ENCODE data around the gene AMN. TPM values are rescaled to one million over a fixed set of nuclear protein-coding genes. Genes with fewer than 3 reads are reported as not detected.

AMN gene
- total and polyA plus RNA-seq, 2 experiments from 2014 or later = 0.69 to 1.2 TPM

DNA sequence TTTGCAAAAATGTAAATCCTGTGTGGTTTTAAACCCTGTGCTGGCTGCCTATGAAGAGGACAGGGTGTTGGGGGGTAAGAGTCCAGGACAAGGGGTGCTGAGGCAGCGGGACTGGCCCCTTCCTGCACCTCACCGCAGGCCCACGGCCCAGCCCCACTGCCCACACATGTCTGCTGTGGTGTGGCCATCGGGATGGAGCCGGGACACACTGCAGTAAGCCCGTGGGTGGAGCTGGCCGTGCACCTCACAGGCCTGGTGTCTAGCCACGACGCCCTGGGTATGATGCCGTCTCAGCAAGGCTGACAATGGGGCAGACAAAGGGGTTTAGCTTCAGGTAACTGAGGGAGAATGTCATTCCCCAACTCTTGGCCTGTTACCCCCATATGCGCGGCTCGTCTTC lies 19.6 kb downstream of the AMN start:
- no peak for TF ChIP-seq CTCF (conservative IDR thresholded peaks at IDR 0.05; ENCODE audit: low read depth in 2 of 2)
- no peak for TF ChIP-seq POLR2AphosphoS5 (IDR thresholded peaks at IDR 0.05; ENCODE audit: low read depth)
- no peak for TF ChIP-seq ZNF331 (CRISPR knock-in tag; IDR thresholded peaks at IDR 0.05; ENCODE audit: low read depth)
- TF ChIP-seq NANOG (IDR thresholded peaks at IDR 0.05; ENCODE audit: borderline replicate concordance) = no peak
- no peak for TF ChIP-seq ETS1 (IDR thresholded peaks at IDR 0.05)
- no peak for TF ChIP-seq STAT1 (IDR thresholded peaks at IDR 0.05; ENCODE audit: unreplicated experiment)
- no peak for TF ChIP-seq CREB1 (CRISPR knock-in tag; IDR thresholded peaks at IDR 0.05; ENCODE audit: low read depth)
- TF ChIP-seq EZH2 (IDR thresholded peaks at IDR 0.05; ENCODE audit: low read depth, unreplicated experiment) = no peak
- TF ChIP-seq ZNF462 (CRISPR knock-in tag; IDR thresholded peaks at IDR 0.05) = no peak
- no peak for TF ChIP-seq ZNF114 (CRISPR knock-in tag; IDR thresholded peaks at IDR 0.05)
- TF ChIP-seq REST (IDR thresholded peaks at IDR 0.05; ENCODE audit: unreplicated experiment) = no peak
- TF ChIP-seq JUNB (IDR thresholded peaks at IDR 0.05; ENCODE audit: unreplicated experiment) = no peak
- no peak for TF ChIP-seq EZH2phosphoT487 (IDR thresholded peaks at IDR 0.05; ENCODE audit: unreplicated experiment)
- peaks cover 13% of the 10 kb centered on the region; the same call in 1 of the 2 replicates for H3K36me3 ChIP-seq (ENCODE audit: insufficient read depth)
- H3K4me2 ChIP-seq = no peak overlapping the region
- H3K27ac ChIP-seq (ENCODE audit: low read depth) = no peak overlapping the region
- H3K4me1 ChIP-seq (ENCODE audit: insufficient read depth) = no peaks in the 10 kb centered on the region
- no peak overlapping the region for H3K4me3 ChIP-seq
- H3K27me3 ChIP-seq (ENCODE audit: insufficient read depth) = no peaks in the 10 kb centered on the region
- no peaks in the 10 kb centered on the region for H3K4me1 Mint-ChIP-seq
- H3K27me3 Mint-ChIP-seq (ENCODE audit: insufficient read depth, low read depth, poor library complexity) = peaks cover 11% of the 10 kb centered on the region
- H3F3A ChIP-seq (replicated peaks; ENCODE audit: low read depth) = no peaks in the 10 kb centered on the region
- H2AFZ ChIP-seq = no peak overlapping the region
- no peaks in the 10 kb centered on the region for H3K9me3 Mint-ChIP-seq
- H3K4me3 Mint-ChIP-seq = no peak overlapping the region
- ATAC-seq (no peak), DNase-seq (ENCODE audit: low spot score) (no peak)
- H4K20me1 ChIP-seq (replicated peaks; ENCODE audit: insufficient read depth) = peaks cover 5% of the 10 kb centered on the region; the same call in 1 of the 2 replicates
- peaks cover 51% of the 10 kb centered on the region for H3K36me3 Mint-ChIP-seq (ENCODE audit: low read depth)
- H3K79me2 ChIP-seq (replicated peaks; ENCODE audit: insufficient read depth) = no peaks in the 10 kb centered on the region
- no peaks in the 10 kb centered on the region for H3K9me2 ChIP-seq (ENCODE audit: insufficient read depth)
- no peak overlapping the region for H3K27ac Mint-ChIP-seq

Data from GM23338 (cell line).